Measurements from ENCODE around the gene FAM117B. TPM values are rescaled to one million over a fixed set of nuclear protein-coding genes. Genes with fewer than 3 reads are reported as not detected.

Gene FAM117B
- total RNA-seq, 1 donor from 2014 or later: 4.9 TPM

DNA sequence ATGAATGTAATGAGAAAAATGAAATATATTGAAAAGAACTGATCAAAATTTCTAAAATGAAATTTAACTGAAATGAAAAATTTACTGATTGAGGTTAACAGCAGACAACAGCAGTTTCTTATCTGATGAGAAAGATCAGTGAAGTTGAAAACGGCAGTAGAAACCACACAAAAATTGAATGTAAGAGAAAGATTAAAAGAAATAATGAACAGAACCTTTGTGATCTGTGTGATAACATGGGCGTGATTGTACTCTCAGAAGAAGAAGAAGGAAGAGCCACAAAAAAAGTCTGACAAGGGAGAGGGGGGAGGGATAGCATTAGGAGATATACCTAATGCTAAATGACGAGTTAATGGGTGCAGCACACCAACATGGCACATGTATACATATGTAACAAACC is 45.2 kb downstream of the FAM117B start:
- DNase-seq (ENCODE audit: low spot score): no peak
- Mint-ChIP-seq H3K9me3 (ENCODE audit: low read depth) (peaks cover 23% of the 10 kb centered on the region), H3K36me3 (ENCODE audit: low read depth) (peaks cover 4% of the 10 kb centered on the region), H3K27me3 (ENCODE audit: low read depth) (no peaks in the 10 kb centered on the region), H3K27ac (ENCODE audit: unreplicated experiment) (no peak overlapping the region), H3K4me1 (ENCODE audit: low read depth) (no peaks in the 10 kb centered on the region), H3K4me3 (ENCODE audit: unreplicated experiment) (no peak overlapping the region)
- TF ChIP-seq, protein P1, sequence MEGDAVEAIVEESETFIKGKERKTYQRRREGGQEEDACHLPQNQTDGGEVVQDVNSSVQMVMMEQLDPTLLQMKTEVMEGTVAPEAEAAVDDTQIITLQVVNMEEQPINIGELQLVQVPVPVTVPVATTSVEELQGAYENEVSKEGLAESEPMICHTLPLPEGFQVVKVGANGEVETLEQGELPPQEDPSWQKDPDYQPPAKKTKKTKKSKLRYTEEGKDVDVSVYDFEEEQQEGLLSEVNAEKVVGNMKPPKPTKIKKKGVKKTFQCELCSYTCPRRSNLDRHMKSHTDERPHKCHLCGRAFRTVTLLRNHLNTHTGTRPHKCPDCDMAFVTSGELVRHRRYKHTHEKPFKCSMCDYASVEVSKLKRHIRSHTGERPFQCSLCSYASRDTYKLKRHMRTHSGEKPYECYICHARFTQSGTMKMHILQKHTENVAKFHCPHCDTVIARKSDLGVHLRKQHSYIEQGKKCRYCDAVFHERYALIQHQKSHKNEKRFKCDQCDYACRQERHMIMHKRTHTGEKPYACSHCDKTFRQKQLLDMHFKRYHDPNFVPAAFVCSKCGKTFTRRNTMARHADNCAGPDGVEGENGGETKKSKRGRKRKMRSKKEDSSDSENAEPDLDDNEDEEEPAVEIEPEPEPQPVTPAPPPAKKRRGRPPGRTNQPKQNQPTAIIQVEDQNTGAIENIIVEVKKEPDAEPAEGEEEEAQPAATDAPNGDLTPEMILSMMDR (IDR thresholded peaks at IDR 0.05): no peak

DNA sequence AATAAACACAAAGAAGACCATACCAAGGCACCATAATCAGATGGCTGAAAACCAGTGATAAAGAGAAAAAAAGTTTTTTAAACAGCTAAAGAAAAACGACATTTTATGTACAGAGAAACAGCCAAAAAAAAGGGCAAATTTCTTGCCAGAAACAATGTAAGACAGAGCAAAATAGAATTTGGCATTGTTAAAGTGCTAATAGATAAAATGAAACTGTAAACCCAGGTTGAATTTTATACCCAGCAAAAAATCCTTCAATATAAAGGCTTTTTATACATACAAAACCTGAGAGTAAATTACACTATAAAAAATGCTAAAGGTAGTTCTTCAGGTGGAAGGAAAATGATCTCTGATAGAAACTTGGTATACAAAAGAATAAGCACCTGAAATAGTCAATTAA is 45.7 kb downstream of the FAM117B start:
- Mint-ChIP-seq H3K27ac (ENCODE audit: unreplicated experiment) (no peak overlapping the region), H3K36me3 (ENCODE audit: low read depth) (peaks cover 4% of the 10 kb centered on the region), H3K4me3 (ENCODE audit: unreplicated experiment) (no peak overlapping the region), H3K4me1 (ENCODE audit: low read depth) (no peaks in the 10 kb centered on the region), H3K27me3 (ENCODE audit: low read depth) (no peaks in the 10 kb centered on the region), H3K9me3 (ENCODE audit: low read depth) (peaks cover 23% of the 10 kb centered on the region)
- DNase-seq (ENCODE audit: low spot score): no peak
- TF ChIP-seq, protein P1 (IDR thresholded peaks at IDR 0.05): no peak

DNA sequence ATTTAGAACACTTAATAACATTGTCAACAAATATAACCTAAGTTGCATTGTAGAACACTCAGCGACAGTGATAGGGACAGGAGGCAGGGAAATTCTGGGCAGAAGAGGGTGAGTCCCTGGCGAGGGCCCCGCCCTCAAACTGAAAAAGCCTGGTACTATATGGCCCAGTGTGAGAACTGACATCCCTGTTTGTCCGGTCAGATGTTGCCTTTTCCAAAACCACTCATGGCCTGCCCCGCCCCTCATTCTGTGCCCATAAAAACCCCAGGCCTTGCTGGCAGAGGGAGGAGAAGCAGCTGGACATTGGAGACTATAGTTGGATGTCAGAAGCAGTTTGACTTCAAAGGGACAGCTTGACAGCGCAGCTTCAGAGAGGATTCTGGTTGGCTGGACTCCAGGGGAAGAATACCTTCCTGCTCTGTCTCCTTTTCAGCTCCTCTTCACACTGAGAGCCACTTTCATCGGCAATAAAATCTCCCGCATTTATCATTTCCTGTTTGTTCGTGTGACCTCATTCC is 47.0 kb downstream of the FAM117B start:
- Mint-ChIP-seq H3K9me3 (ENCODE audit: low read depth) (peaks cover 23% of the 10 kb centered on the region), H3K27me3 (ENCODE audit: low read depth) (no peaks in the 10 kb centered on the region), H3K36me3 (ENCODE audit: low read depth) (peaks cover 2% of the 10 kb centered on the region)

DNA sequence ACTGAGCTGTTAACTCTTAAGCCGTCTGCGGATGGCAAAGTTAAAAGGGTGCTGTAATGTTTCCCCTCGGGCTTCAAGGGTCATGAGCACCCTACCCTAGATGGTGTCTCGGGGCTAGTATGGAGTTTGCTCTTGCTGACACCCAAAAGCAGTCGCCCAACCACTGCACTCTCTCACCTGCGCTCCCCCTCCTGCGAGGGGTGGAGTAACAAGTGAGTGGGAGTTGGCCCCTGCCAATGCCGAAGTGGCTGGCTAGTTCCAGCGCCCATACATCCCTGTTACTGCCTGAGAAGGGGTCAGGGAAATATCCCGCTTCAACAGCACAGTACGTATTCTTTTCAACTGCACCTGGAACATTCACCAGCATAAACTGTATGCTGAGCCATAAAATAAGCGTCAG is 47.5 kb downstream of the FAM117B start:
- H3K9me3 Mint-ChIP-seq (ENCODE audit: low read depth): peaks cover 23% of the 10 kb centered on the region
- H3K27ac Mint-ChIP-seq (ENCODE audit: unreplicated experiment): no peak overlapping the region
- H3K4me1 Mint-ChIP-seq (ENCODE audit: low read depth): no peaks in the 10 kb centered on the region
- H3K4me3 Mint-ChIP-seq (ENCODE audit: unreplicated experiment): no peak overlapping the region
- no peak for DNase-seq (ENCODE audit: low spot score)
- TF ChIP-seq, protein P1 (IDR thresholded peaks at IDR 0.05): no peak
- H3K36me3 Mint-ChIP-seq (ENCODE audit: low read depth): peaks cover 2% of the 10 kb centered on the region
- no peaks in the 10 kb centered on the region for H3K27me3 Mint-ChIP-seq (ENCODE audit: low read depth)

More for the DNA sequence above, 47.0 kb downstream of the FAM117B start:
- no peaks in the 10 kb centered on the region for H3K4me1 Mint-ChIP-seq (ENCODE audit: low read depth)
- no peak overlapping the region for H3K4me3 Mint-ChIP-seq (ENCODE audit: unreplicated experiment)
- DNase-seq (ENCODE audit: low spot score): no peak
- TF ChIP-seq, protein P1 (IDR thresholded peaks at IDR 0.05): no peak
- no peak overlapping the region for H3K27ac Mint-ChIP-seq (ENCODE audit: unreplicated experiment)

DNA sequence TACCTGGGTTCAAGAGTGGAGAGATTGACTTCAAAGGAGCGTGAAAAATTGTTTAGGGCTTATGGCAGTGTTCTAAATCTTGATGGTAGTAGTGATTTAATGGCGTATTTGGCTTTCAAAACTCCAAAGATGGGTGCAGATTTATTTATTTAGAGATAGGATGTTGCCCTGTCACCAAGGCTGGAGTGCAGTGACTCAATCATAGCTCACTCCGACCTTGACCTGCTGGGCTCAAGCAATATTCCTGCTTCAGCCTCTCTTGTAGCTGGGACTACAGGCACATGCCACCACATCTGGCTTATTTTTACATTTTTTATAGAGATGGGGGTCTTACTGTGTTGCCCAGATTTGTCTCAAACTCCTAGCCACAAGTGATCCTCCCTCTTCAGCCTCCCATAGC is 52.5 kb downstream of the FAM117B start:
- H3K4me1 Mint-ChIP-seq (ENCODE audit: low read depth): peaks cover 7% of the 10 kb centered on the region
- DNase-seq (ENCODE audit: low spot score): no peak
- no peaks in the 10 kb centered on the region for H3K27me3 Mint-ChIP-seq (ENCODE audit: low read depth)
- no peak overlapping the region for H3K27ac Mint-ChIP-seq (ENCODE audit: unreplicated experiment)
- TF ChIP-seq, protein P1 (IDR thresholded peaks at IDR 0.05): no peak
- no peaks in the 10 kb centered on the region for H3K36me3 Mint-ChIP-seq (ENCODE audit: low read depth)
- no peak overlapping the region for H3K4me3 Mint-ChIP-seq (ENCODE audit: unreplicated experiment)
- no peaks in the 10 kb centered on the region for H3K9me3 Mint-ChIP-seq (ENCODE audit: low read depth)
